Effector memory CD4-positive, alpha-beta T cell (primary cell): ENCODE data around the gene RGSL1.
"Not testable (repeated sequence)": the region's sequence is repeated elsewhere in the genome, so short reads cannot be mapped to it uniquely, and the experiment has no call there.

ENCODE experiments used
- DNase-seq, 3 donors: peaks; one replicate each; pipeline ENCODE4 v3.0.0-alpha.2; 2020
- H3K27ac ChIP-seq: 2 replicates; pipeline ENCODE4 v1.7.0; 2013; ENCODE audit warnings: mild to moderate bottlenecking, low read length, moderate library complexity; ENCODE audit not compliant: insufficient read depth, poor library complexity, severe bottlenecking
- H3K27me3 ChIP-seq: replicated peaks from 2 replicates; pipeline ENCODE4 v1.7.0; 2013; ENCODE audit warnings: mild to moderate bottlenecking, low read length; ENCODE audit not compliant: insufficient read depth, control insufficient read depth, poor library complexity, severe bottlenecking
- H3K36me3 ChIP-seq: 2 replicates; pipeline ENCODE4 v1.7.0; 2013; ENCODE audit warnings: mild to moderate bottlenecking, low read length, moderate library complexity; ENCODE audit not compliant: control insufficient read depth, insufficient read depth
- H3K4me1 ChIP-seq: 2 replicates; pipeline ENCODE4 v1.7.0; 2013; ENCODE audit warnings: low read length, mild to moderate bottlenecking; ENCODE audit not compliant: control insufficient read depth, insufficient read depth, poor library complexity, severe bottlenecking
- H3K4me3 ChIP-seq: 2 replicates; pipeline ENCODE4 v1.7.0; 2013; ENCODE audit warnings: low read length, low read depth, mild to moderate bottlenecking; ENCODE audit not compliant: insufficient read depth, poor library complexity, severe bottlenecking
- H3K9me3 ChIP-seq: 2 replicates; pipeline ENCODE4 v1.7.0; 2013; ENCODE audit warnings: mild to moderate bottlenecking, low read length, moderate library complexity; ENCODE audit not compliant: control insufficient read depth

The RGSL1 gene

GRCh38 chr1:182444497-182444896, 5.4 kb upstream of the RGSL1 start:
- no peak for DNase-seq
- no peaks in the 10 kb centered on the region for H3K36me3 ChIP-seq
- no peaks in the 10 kb centered on the region for H3K27me3 ChIP-seq
- H3K9me3 ChIP-seq, result no peaks in the 10 kb centered on the region
- no peak overlapping the region for H3K27ac ChIP-seq
- no peaks in the 10 kb centered on the region for H3K4me1 ChIP-seq
- H3K4me3 ChIP-seq, result no peak overlapping the region

GRCh38 chr1:182446033-182446669, 3.8 kb upstream of the RGSL1 start:
- Histone ChIP-seq H3K4me3 (no peak overlapping the region), H3K9me3 (no peaks in the 10 kb centered on the region), H3K36me3 (no peaks in the 10 kb centered on the region), H3K4me1 (no peaks in the 10 kb centered on the region), H3K27me3 (no peaks in the 10 kb centered on the region), H3K27ac (no peak overlapping the region)
- no peak for DNase-seq

GRCh38 chr1:182447124-182447523, 2.8 kb upstream of the RGSL1 start:
- H3K4me3 ChIP-seq, H3K27ac ChIP-seq, H3K27me3 ChIP-seq, H3K36me3 ChIP-seq, H3K9me3 ChIP-seq, H3K4me1 ChIP-seq, DNase-seq: not testable (repeated sequence)

GRCh38 chr1:182447660-182448059, 2.3 kb upstream of the RGSL1 start:
- H3K4me1 ChIP-seq, result no peaks in the 10 kb centered on the region
- no peak for DNase-seq
- no peaks in the 10 kb centered on the region for H3K27me3 ChIP-seq
- no peak overlapping the region for H3K4me3 ChIP-seq
- no peaks in the 10 kb centered on the region for H3K36me3 ChIP-seq
- no peak overlapping the region for H3K27ac ChIP-seq
- H3K9me3 ChIP-seq, result no peaks in the 10 kb centered on the region

GRCh38 chr1:182453631-182454030, 3.7 kb downstream of the RGSL1 start:
- no peak overlapping the region for H3K4me3 ChIP-seq
- DNase-seq, result no peak
- no peak overlapping the region for H3K27ac ChIP-seq
- no peaks in the 10 kb centered on the region for H3K4me1 ChIP-seq
- H3K36me3 ChIP-seq, result no peaks in the 10 kb centered on the region
- H3K9me3 ChIP-seq, result no peaks in the 10 kb centered on the region
- H3K27me3 ChIP-seq, result no peaks in the 10 kb centered on the region

- H3K27ac ChIP-seq, result no peak overlapping the region
- H3K27me3 ChIP-seq, result no peaks in the 10 kb centered on the region
- no peak overlapping the region for H3K4me3 ChIP-seq
- H3K4me1 ChIP-seq, result no peaks in the 10 kb centered on the region
- H3K9me3 ChIP-seq, result no peaks in the 10 kb centered on the region
- no peak for DNase-seq
- H3K36me3 ChIP-seq, result no peaks in the 10 kb centered on the region
Observed at GRCh38 chr1:182457844-182458243, 7.9 kb downstream of the RGSL1 start.

GRCh38 chr1:182459949-182460348, 10.0 kb downstream of the RGSL1 start:
- Histone ChIP-seq H3K4me3 (no peak overlapping the region), H3K4me1 (no peaks in the 10 kb centered on the region), H3K9me3 (no peaks in the 10 kb centered on the region), H3K27me3 (no peaks in the 10 kb centered on the region), H3K36me3 (no peaks in the 10 kb centered on the region), H3K27ac (no peak overlapping the region)
- no peak for DNase-seq

GRCh38 chr1:182460550-182460951, 10.6 kb downstream of the RGSL1 start:
- H3K27ac ChIP-seq, result no peak overlapping the region
- no peaks in the 10 kb centered on the region for H3K9me3 ChIP-seq
- H3K27me3 ChIP-seq, result no peaks in the 10 kb centered on the region
- H3K4me1 ChIP-seq, result no peaks in the 10 kb centered on the region
- DNase-seq, result no peak
- no peak overlapping the region for H3K4me3 ChIP-seq
- no peaks in the 10 kb centered on the region for H3K36me3 ChIP-seq

GRCh38 chr1:182473556-182473955, 23.6 kb downstream of the RGSL1 start:
- Histone ChIP-seq H3K27me3 (no peaks in the 10 kb centered on the region), H3K9me3 (no peaks in the 10 kb centered on the region), H3K4me3 (no peak overlapping the region), H3K27ac (no peak overlapping the region), H3K36me3 (no peaks in the 10 kb centered on the region), H3K4me1 (no peaks in the 10 kb centered on the region)
- no peak for DNase-seq

- no peak for DNase-seq
- Histone ChIP-seq H3K9me3 (no peaks in the 10 kb centered on the region), H3K36me3 (no peaks in the 10 kb centered on the region), H3K4me1 (no peaks in the 10 kb centered on the region), H3K27me3 (no peaks in the 10 kb centered on the region), H3K4me3 (no peak overlapping the region), H3K27ac (no peak overlapping the region)
Observed at GRCh38 chr1:182476625-182477024, 26.7 kb downstream of the RGSL1 start.
